RWPE2 (cell line): Measurements from ENCODE around the gene PALB2.

ENCODE experiments used
- ATAC-seq: fragments of 200-7000 bp; cut with Tn5 transposase; 3 replicates; pipeline ENCODE4 v1.9.1; 2021; ENCODE audit warnings: low read depth
- DNase-seq: peaks from one replicate; pipeline ENCODE4 v3.0.0-alpha.2; 2020; ENCODE audit warnings: low spot score
- H3K27ac ChIP-seq: fragments of 450-650 bp; 2 replicates; pipeline ENCODE4 v1.5.1; 2017; ENCODE audit warnings: mild to moderate bottlenecking; ENCODE audit not compliant: poor library complexity, severe bottlenecking
- H3K27me3 ChIP-seq: fragments of 250-450 bp; sonication (Bioruptor Pico); 2 replicates; pipeline ENCODE4 v1.5.1; 2021; ENCODE audit warnings: mild to moderate bottlenecking, moderate library complexity; ENCODE audit not compliant: insufficient read depth, poor library complexity, severe bottlenecking
- H3K36me3 ChIP-seq: fragments of 250-450 bp; sonication (Bioruptor Pico); 2 replicates; pipeline ENCODE4 v1.5.1; 2020; ENCODE audit warnings: low read depth, mild to moderate bottlenecking, moderate library complexity
- H3K4me1 ChIP-seq: fragments of 250-450 bp; sonication (Bioruptor Pico); 2 replicates; pipeline ENCODE4 v1.5.1; 2021; ENCODE audit warnings: mild to moderate bottlenecking, moderate library complexity; ENCODE audit not compliant: insufficient read depth, poor library complexity, severe bottlenecking
- H3K4me3 ChIP-seq: fragments of 250-450 bp; sonication (Bioruptor Pico); 2 replicates; pipeline ENCODE4 v1.5.1; 2021; ENCODE audit warnings: mild to moderate bottlenecking, moderate library complexity; ENCODE audit not compliant: severe bottlenecking
- H3K9me3 ChIP-seq: fragments of 250-450 bp; sonication (Bioruptor Pico); 2 replicates; pipeline ENCODE4 v1.5.1; 2021; ENCODE audit warnings: mild to moderate bottlenecking, moderate library complexity; ENCODE audit not compliant: severe bottlenecking
- CTCF ChIP-seq: fragments of 450-650 bp; IDR thresholded peaks from one replicate; pipeline ENCODE4 v1.5.1; 2017; ENCODE audit warnings: mild to moderate bottlenecking, moderate library complexity; ENCODE audit not compliant: poor library complexity, severe bottlenecking

Gene PALB2

GRCh38 chr16:23676924-23677480 lies 35.9 kb upstream of the PALB2 start:
- Histone ChIP-seq H3K9me3 (no peaks in the 10 kb centered on the region), H3K4me1 (peaks cover 6% of the 10 kb centered on the region), H3K4me3 (no peak overlapping the region), H3K27ac (peak overlapping the region; percentile 68), H3K27me3 (no peaks in the 10 kb centered on the region), H3K36me3 (peaks cover 31% of the 10 kb centered on the region)
- DNase-seq (no peak), ATAC-seq (no peak)
- TF ChIP-seq CTCF, result no peak

- TF ChIP-seq CTCF, result no peak
- ATAC-seq, result no peak
Observed at GRCh38 chr16:23673971-23674614, 33.0 kb upstream of the PALB2 start.

GRCh38 chr16:23670137-23670776 lies 29.1 kb upstream of the PALB2 start:
- peaks cover 47% of the 10 kb centered on the region for H3K36me3 ChIP-seq
- peak; percentile 86 for ATAC-seq
- H3K4me1 ChIP-seq, result no peaks in the 10 kb centered on the region
- no peak overlapping the region for H3K4me3 ChIP-seq
- TF ChIP-seq CTCF, result no peak
- no peak for DNase-seq
- H3K27me3 ChIP-seq, result no peaks in the 10 kb centered on the region
- H3K27ac ChIP-seq, result peak overlapping the region; percentile 22
- H3K9me3 ChIP-seq, result no peaks in the 10 kb centered on the region

More at GRCh38 chr16:23673971-23674614, 33.0 kb upstream of the PALB2 start:
- no peaks in the 10 kb centered on the region for H3K27me3 ChIP-seq
- H3K36me3 ChIP-seq, result peaks cover 18% of the 10 kb centered on the region
- H3K4me3 ChIP-seq, result no peak overlapping the region
- no peaks in the 10 kb centered on the region for H3K4me1 ChIP-seq
- no peak for DNase-seq
- H3K27ac ChIP-seq, result no peak overlapping the region
- H3K9me3 ChIP-seq, result no peaks in the 10 kb centered on the region

GRCh38 chr16:23668873-23669272 lies 27.8 kb upstream of the PALB2 start:
- peaks cover 61% of the 10 kb centered on the region for H3K36me3 ChIP-seq
- H3K4me3 ChIP-seq, result no peak overlapping the region
- ATAC-seq (no peak), DNase-seq (no peak)
- no peaks in the 10 kb centered on the region for H3K9me3 ChIP-seq
- H3K4me1 ChIP-seq, result no peaks in the 10 kb centered on the region
- no peak for TF ChIP-seq CTCF
- no peaks in the 10 kb centered on the region for H3K27me3 ChIP-seq
- no peak overlapping the region for H3K27ac ChIP-seq

- H3K4me1 ChIP-seq, result no peaks in the 10 kb centered on the region
- no peak overlapping the region for H3K4me3 ChIP-seq
- no peaks in the 10 kb centered on the region for H3K9me3 ChIP-seq
- H3K36me3 ChIP-seq, result peaks cover 65% of the 10 kb centered on the region
- H3K27ac ChIP-seq, result no peak overlapping the region
- no peak for TF ChIP-seq CTCF
- H3K27me3 ChIP-seq, result no peaks in the 10 kb centered on the region
- ATAC-seq (no peak), DNase-seq (no peak)
Observed at GRCh38 chr16:23668225-23668624, 27.1 kb upstream of the PALB2 start.
